Subcutaneous adipose tissue (tissue), 4 donors: ENCODE data around the gene KIRREL3. TPM values are rescaled to one million over a fixed set of nuclear protein-coding genes. Genes with fewer than 3 reads are reported as not detected.

Source experiments
- total RNA-seq, 4 donors: library from RNA; depleted of rRNA; stranded (reverse); fragments of >200 nt; gene quantifications; one replicate each; pipeline ENCODE4 v1.1.0, GENCODE V29; 2016
- TF ChIP-seq, protein P1 (sequence below): fragments of 450-650 bp; IDR thresholded peaks from one replicate; pipeline ENCODE4 v1.5.1; 2016; ENCODE audit warnings: low read depth, mild to moderate bottlenecking, control low read depth, antibody characterized with exemption, moderate library complexity

The KIRREL3 gene
- total RNA-seq, 4 donors from 2014 or later = not detected

DNA sequence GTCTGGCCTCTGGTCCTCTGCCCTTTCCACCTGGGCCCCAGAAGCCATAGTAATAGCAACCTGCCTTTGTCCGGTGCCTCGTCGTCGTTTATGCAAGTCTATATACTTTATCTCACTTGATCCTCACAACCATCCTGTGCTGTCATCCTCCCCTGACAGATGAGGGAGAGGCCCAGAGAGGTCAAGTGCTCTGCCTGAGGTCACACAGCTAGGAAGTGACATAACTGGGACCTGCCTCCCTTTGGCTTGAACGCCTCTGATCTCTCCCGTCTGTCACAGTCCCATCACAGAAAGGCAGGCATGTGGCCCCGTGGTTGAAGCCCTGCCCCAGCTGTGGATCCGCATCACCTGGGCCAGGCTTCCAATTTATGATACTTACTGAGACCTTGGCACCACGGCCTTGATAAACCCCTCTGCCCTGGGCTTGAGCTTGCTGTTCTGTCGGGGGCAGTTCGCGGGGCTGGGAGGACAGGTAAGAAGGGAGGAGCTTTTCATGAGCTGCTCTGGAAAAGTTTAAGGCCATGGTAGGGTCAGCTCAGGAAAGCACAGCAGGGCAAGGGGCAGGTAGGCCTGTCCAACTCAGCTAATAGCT is 398.1 kb downstream of the KIRREL3 start:
- TF ChIP-seq, protein P1, sequence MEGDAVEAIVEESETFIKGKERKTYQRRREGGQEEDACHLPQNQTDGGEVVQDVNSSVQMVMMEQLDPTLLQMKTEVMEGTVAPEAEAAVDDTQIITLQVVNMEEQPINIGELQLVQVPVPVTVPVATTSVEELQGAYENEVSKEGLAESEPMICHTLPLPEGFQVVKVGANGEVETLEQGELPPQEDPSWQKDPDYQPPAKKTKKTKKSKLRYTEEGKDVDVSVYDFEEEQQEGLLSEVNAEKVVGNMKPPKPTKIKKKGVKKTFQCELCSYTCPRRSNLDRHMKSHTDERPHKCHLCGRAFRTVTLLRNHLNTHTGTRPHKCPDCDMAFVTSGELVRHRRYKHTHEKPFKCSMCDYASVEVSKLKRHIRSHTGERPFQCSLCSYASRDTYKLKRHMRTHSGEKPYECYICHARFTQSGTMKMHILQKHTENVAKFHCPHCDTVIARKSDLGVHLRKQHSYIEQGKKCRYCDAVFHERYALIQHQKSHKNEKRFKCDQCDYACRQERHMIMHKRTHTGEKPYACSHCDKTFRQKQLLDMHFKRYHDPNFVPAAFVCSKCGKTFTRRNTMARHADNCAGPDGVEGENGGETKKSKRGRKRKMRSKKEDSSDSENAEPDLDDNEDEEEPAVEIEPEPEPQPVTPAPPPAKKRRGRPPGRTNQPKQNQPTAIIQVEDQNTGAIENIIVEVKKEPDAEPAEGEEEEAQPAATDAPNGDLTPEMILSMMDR = no peak

DNA sequence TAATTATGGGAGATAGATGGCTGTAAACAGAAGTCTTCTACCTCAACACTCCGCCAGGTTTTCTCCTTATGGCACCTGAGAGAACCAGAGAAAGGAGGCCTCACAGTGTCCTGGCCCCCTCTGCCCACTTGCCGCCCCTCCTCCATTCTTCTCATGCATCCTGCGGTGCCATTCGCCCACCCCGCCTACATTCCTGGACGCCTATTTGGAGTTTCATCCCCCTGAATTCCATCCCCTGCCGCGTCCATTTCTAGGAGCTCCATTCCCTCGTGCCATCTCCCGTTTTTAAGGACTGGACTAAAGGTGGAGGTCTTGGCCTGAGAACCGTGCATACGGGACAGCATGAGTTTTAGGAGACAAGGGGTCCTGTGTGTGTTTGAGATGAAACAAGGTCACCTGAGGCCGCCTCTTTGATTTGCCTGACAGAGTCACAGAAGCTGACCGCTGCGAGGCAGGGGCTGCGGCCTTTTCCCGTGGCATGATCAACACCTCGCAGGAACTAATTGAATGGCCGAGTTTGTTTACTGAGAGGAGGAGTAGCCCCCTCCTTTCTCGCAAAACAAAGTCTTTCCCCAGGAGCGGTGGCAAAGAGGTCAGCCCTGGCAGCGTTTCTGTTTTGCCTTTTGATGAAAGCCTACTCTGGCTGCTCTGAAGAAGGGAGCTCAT is 398.9 kb downstream of the KIRREL3 start:
- TF ChIP-seq, protein P1 = no peak

GRCh38 chr11:126601136-126601535 is 399.4 kb downstream of the KIRREL3 start:
- TF ChIP-seq, protein P1 = no peak

- TF ChIP-seq, protein P1 = no peak
Observed at GRCh38 chr11:126599217-126599897, 401.2 kb downstream of the KIRREL3 start.

DNA sequence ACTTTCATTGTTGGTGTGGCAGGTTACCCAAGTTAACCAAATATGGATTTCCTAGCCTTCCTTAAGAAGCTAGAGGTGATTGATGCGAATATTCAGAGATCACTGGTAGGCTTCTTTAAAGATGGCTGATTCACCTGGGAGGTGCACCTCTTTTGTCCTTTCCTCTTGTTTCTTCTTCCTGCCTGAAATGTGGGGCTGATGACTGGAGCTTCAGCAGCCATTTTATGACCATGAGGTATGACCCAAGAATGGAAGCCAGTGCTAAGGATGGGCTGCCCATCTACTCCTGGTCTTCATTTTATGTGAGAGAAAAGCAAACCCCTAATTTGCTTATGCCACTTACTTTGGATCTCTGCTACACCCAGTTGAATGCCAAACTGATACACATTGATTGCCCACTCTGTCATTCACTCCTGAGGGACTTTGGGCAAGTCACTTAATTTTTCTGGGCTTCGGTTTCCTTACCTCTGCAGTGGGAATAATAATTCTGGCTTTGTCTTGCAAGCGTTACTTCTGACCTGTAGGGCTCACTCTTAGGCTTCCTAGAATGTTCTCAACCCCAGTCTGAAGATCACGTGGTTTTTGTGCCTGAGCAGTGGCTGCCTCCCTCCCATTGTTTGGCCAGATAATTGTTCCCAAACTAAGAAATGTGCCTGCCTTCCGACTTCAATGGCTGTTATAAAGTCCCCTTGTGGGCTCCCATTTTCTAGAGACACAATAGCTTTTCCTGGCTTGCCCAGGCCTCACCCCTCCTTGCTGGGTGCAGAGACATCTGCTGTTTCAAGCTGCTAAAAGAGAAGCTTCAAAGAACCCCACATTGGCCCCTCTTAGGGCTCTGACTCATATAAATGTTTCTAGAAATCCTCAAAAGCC is 402.0 kb downstream of the KIRREL3 start:
- TF ChIP-seq, protein P1 = no peak

- TF ChIP-seq, protein P1 = no peak
Observed at GRCh38 chr11:126597041-126597440, 403.5 kb downstream of the KIRREL3 start.
